GM18520 (cell line): ENCODE data around the gene JMJD8.

Experiments
- ATAC-seq: cut with Tn5 transposase; IDR thresholded peaks from one replicate; pipeline ENCODE4 v1.9.1; 2021; ENCODE audit not compliant: unreplicated experiment

Gene JMJD8

DNA sequence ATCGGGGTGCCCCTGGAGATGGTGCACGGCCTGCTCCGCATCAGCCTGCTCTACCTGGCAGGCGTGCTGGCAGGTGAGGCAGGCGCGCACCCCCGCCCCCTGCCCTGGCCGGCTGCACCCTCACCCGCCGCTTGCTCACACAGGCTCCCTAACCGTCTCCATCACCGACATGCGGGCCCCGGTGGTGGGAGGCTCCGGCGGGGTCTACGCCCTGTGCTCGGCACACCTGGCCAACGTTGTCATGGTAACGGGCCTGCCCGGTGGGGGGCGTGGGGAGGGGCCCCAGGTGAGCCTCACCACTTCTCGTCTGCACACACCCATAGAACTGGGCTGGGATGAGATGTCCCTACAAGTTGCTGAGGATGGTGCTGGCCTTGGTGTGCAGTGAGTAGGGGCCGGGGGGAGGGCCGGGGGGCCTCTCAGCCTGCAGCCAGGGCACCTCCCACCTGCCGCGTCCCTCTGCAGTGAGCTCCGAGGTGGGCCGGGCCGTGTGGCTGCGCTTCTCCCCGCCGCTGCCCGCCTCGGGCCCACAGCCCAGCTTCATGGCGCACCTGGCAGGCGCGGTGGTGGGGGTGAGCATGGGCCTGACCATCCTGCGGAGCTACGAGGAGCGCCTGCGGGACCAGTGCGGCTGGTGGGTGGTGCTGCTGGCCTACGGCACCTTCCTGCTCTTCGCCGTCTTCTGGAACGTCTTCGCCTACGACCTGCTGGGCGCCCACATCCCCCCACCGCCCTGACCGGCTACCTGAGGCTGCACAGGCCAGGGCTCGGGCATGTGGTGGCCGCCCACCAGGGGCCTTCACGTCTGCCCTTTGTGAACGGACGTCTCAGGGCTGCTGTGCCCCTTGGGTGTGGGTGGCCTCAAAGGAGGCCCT lies 6.6 kb downstream of the JMJD8 start:
- no peak for ATAC-seq

DNA sequence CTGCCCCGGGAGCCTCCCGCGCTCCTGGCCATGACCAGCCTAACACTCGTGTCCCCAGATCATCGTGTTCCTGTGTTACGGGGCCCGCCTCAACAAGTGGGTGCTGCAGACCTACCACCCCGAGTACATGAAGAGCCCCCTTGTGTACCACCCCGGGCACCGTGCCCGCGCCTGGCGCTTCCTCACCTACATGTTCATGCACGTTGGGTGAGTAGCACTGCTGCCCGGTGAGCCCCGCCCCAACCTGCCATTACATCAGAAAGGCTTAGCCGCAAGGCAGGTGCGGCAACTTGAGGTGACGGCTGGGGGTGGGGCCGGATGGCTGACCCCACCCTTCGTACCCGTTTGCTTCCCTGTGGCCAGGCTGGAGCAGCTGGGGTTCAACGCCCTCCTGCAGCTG lies 7.2 kb downstream of the JMJD8 start:
- ATAC-seq, result no peak

DNA sequence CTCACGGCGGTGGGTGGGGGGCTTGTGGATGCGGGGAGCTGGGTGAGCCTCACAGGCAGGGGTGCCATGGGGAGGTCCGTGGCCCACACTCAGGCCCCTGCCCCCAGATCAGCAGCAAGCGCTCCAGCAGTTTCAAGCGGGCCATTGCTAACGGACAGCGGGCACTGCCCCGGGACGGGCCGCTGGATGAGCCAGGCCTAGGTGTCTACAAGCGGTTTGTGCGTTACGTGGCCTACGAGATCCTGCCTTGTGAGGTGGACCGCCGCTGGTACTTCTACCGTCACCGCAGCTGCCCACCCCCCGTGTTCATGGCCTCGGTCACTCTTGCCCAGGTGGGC lies 7.6 kb downstream of the JMJD8 start:
- no peak for ATAC-seq

DNA sequence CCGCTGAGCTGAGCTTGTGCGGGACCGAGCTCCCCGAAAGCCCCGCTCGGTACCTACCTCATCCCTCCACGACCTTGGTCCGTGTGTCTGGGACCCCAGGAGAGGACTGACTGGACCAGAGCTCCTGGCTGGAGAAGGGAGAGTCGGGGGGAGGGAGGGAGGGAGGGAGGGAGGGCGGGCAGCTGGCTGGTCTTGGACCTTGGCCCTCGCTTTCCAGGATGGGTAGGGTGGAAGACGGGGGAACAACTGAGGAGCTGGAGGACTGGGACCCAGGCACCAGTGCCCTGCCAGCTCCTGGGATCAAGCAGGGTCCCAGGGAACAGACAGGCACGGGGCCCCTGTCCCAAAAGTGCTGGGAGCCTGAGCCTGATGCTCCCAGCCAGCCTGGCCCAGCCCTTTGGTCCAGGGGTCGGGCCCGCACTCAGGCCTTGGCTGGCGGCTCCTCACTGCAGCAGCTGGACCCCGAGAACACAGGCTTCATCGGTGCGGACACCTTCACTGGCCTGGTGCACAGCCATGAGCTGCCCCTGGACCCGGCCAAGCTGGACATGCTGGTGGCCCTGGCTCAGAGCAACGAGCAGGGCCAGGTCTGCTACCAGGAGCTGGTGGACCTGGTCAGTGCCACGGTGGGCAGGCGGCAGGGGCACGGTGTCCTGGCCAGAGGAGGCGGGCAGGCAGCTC lies 8.1 kb downstream of the JMJD8 start:
- ATAC-seq, result no peak

DNA sequence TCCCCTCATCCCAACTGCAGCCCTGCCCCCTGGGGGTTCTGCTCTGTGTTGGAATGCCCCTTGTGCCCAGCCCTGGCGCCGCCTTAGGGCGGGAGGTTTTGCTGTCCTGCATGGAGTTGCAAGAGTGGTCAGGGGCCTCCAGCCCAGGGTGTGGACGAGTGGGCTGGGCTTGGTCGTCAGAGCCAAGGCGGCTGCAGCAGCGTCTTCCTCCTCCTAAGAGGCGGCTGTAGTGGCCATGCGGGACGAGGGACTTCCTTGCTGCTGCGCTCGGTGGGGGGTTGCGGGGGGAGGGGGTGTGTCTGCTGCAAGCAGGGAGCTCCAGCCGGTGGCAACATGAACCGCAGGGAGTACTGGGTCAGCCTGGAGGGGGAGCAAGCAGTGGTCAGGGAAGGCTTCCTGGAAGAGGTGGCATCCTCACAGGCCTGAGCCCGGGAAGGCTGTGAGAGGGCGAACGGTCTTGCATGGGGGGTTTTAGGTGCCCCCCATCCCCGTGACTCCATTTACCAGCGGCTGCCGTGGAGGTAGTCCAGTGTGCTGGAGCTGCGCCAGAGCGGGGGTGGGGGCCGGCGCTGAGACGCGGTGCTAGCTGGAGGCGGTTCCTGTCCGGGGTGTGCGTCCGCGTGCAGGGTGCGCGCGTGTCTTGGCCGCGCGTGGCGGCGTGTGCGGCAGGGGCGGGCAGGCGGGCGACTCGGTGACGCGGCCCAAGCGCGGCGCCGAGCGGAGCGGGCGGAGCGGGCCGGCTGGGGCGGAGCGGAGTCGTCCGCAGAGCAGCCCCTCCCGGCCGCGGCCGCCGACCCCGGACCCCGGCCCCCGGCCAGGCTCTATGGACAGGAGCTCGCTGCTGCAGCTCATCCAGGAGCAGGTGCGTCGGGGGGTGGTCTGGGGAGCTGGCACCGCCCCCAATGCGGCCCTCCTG lies 8.9 kb downstream of the JMJD8 start, which contains the start of gene RHBDL1:
TSS of gene RHBDL1 (plus strand) at position 704 of the 916 bp plus-strand sequence. CDS start at position 824, 120 bp downstream.
- ATAC-seq, result no peak

DNA sequence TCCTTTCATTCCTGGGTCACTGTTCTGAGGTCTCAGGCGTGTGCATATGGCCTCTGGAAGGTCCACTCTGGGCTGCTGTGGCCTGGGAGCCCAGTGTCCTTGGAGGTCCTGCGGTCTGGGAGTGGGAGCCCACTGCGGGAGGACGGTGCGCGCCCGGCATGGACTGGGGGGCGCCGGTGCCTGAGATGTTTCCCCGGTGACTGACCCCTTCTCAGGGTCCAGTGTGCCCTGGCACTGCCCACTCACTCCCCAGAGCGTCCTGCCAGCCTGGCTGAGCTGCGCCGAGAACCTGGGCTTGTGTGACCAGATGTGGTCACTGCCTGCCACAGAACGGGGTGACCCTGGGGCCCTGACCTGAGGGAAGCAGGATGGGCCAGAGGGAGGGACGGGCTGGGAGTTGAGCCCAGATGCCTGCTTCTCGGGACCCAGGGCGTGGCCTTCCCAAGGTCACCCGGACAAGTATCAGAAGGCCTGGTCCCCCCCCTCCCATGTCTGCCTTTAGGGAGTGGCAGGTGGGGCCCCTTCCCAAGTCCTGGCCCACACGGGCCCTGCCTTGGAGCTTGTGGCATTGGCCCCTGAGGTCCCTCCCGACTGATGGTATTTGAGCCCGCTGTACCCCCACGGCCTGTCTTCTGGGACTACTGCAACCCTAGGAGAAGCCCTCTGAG lies 9.8 kb downstream of the JMJD8 start:
- ATAC-seq, result no peak

DNA sequence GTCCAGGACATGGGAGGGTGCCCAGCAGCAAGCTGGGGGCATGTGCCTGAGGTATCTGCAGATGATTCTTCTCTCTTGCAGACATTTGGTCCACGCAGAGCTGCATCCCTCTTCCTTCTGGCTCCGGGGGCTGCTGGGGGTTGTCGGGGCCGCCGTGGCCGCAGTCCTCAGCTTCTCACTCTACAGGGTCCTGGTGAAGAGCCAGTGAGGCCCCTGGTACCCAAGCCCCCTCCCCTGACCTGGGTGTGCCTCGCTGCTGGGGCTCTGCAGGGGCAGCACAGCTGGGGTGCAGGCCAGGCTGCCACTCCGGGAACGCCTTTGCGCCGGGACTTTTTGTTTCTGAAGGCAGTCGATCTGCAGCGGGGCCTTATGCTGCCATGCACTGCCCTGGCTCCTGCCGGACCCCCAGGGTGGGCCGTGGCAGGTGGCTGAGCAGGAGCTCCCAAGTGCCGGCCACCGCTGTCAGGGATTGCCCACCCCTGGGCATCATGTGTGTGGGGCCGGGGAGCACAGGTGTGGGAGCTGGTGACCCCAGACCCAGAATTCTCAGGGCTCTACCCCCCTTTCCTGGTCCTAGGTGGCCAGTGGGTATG lies 10.6 kb downstream of the JMJD8 start:
- ATAC-seq, result no peak

DNA sequence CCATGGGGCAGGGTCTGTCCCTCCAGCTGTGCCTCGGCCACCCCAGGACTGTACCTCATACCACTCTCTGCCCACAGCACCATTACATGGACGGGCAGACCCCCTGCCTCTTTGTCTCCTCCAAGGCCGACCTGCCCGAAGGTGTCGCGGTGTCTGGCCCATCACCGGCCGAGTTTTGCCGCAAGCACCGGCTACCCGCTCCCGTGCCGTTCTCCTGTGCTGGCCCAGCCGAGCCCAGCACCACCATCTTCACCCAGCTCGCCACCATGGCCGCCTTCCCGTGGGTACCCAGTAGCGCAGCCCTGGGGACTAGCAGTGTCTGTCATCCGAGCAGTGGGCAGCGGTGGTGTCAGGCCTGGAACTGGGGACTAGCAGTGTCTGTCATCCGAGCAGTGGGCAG lies 11.3 kb downstream of the JMJD8 start:
- no peak for ATAC-seq

DNA sequence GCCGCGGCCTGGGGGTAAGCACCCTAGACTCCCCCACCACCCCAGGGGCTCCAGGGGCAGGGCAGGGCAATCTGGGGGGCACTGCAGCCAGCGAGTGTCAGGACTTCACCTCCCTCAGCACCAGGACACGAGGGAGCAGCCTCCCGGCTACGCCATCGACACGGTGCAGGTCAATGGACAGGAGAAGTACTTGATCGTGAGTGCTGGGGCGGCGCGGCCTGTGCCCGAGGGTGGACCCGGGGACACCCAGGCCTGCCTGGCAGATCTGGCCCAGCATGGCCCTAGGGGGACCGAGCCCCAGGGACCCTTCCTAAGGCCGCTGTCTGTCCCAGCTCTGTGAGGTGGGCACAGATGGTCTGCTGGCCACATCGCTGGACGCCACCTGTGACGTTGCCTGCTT lies 11.8 kb downstream of the JMJD8 start:
- no peak for ATAC-seq

DNA sequence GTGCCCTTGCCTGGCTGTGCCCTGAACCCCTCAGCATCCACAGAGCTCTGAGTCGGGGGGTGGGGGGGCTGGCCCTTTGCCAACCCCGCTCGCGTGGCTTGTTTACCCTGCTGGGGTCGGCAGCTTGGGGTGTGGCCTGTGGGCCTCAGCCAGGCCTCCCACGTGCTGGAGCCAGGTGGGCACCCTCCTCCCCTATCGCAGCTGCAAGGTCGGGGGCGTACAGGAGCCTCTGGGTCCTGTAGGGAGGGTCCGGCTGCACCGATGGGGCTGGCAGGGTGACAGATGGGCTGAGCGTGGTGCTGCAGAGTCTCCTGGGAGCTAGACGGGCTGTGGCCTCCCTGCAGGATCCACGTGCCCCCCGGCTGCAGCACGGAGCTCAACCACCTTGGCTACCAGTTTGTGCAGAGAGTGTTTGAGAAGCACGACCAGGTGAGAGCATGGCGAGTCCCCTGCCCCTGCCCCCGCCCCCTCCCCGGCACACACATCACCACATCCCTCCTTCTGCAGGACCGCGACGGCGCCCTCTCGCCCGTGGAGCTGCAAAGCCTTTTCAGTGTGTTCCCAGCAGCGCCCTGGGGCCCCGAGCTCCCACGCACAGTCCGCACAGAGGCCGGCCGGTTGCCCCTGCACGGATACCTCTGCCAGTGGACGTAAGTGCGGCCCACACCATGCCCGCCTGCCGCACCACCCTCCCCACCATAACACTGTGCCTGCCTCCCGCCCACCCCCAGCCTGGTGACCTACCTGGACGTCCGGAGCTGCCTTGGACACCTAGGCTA lies 12.6 kb downstream of the JMJD8 start:
- no peak for ATAC-seq

DNA sequence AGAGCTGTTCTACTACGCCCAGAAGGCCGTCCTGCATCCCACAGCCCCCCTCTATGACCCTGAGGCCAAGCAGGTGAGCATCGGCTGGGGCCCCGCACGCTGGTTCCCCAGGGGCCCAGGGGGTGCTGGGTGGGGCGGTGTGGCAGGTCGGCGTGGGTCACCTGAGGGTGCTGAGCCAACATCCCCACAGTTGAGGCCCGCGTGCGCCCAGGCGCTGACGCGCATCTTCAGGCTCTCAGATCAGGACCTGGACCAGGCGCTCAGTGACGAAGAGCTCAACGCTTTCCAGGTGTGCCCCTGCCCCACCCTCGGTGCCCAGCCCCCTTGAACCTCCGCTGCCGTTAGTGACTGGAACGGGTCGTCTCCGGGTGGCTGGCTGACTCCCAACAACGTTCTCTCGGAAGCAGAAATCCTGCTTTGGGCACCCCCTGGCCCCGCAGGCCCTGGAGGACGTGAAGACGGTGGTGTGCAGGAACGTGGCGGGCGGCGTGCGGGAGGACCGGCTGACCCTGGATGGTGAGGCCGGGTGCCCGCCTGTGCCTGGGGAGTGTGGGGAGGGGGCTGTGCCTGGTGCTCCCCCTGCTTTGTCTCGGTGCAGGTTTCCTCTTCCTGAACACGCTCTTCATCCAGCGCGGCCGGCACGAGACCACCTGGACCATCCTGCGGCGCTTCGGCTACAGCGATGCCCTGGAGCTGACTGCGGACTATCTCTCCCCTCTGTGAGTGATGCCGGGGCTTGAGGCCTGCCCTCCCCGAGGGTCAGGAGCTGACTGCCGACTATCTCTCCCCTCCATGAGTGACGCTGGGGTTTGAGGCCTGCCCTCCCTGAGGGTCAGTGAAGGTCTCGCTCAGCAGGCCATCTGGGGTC lies 13.4 kb downstream of the JMJD8 start:
- no peak for ATAC-seq

DNA sequence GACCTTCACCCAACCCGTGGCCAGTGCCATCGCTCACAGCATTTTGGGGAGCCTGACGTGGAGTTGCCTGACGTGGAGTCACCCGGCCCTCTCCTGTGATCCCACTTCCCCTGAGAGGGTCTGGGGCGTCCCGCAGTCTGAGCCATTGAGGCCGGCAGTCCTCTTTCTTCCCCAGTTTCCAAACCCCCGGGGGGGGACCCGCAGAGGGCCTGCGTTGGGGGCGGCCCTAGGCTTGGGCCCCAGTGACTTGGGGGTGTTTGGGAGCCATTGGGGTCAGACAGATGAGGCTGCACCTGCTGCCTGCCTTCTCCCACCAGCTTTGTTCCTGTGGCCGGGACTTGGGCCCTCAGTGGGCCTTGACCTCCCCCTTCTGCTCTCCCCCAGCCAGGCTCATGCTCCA lies 14.5 kb downstream of the JMJD8 start:
- ATAC-seq, result no peak

DNA sequence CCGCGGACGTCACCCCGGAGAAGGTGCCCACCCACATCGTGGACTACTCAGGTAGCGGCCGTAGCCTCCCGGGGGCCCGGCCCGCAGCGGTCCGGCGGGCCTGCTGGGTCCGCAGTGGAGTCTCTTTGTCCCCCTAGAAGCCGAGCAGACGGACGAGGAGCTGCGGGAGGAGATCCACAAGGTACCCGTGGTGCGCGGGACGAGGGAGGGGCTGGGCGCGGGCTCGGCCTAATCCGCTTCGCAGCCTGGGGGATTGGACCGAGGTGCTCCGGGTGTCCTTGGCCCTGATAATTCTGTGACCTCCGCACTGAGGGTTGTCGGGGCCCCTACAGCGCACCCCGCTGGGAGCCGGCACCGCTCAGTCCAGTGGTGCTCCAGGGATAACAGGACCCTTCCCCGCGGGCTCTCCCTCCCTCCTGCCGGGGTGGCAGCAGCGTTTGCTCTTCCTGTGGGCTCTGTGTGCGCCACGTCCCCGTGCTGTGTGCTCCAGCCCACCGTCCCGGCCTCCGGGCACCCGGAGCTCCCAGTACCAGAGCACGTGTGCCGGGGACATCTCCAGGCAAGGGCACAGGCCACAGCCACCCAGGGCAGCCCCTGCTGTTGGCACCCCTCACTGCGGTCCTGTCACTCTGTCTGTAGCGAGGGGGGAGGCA lies 15.5 kb downstream of the JMJD8 start:
- ATAC-seq, result no peak

DNA sequence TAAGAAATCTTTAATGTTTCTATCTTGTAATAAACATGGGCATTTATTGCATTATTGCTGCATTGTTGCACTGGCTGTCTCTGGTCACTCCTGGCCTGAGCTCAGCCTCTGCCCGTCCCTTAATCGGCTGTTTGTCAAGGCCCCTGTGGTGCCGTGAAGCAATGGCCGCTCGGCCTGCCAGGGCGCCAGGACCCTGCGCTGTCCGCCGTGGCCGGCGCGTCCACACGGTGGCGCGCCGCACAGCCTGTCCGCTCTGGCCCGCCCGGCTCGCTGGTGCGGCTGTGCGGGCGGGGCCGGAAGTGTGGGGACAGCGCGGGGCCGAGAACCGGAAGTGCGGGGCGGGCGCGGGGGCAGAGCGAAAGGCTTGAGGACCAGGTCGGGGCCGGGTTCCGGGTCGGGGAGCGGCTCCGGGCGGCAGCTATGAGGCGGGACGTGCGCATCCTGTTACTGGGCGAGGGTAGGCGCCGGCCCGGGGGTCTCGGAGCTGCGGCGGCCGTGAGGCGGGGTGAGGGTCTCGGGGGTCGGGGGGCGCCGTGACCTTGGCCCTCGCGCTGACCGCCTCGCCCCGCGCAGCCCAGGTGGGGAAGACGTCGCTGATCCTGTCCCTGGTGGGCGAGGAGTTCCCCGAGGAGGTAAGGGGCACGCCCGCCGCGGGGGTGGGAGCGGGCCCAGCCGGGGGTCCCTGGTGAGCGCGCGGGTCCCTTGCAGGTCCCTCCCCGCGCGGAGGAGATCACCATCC lies 16.2 kb downstream of the JMJD8 start, which contains the start of gene RHOT2:
TSS of gene RHOT2 (plus strand) at position 353 of the 739 bp plus-strand sequence. CDS start at position 421, 68 bp downstream.
- peak; percentile 70 for ATAC-seq

DNA sequence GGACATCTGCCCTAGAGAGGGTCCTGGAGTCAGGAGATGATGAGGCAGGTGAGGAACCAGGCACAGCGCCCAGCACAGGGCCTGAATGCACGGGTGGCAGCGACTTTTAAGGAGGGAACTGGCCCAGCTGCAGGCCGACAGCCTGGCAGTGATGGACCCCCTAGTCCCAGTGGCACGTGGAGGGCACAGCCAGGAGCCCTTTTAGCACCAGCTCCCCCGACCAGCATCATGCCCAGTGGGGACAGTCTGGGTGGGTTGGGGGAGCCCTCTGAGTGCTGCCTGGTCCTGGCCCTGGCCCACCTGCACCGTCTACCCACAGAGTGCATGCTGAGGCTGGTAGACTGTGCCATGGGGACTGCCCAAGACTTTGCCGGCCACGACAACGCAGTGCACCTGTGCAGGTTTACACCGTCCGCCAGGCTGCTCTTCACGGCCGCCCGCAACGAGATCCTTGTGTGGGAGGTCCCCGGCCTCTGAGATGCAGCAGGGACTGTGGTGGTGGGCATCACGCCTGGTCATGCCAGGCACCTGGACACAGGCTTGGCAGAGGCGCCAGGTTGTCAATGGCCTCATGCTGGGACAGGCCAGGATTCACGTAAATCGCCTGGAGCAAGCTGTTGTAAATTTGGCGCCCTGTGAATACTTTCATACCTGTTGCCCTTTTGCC lies 16.9 kb downstream of the JMJD8 start:
- no peak for ATAC-seq

DNA sequence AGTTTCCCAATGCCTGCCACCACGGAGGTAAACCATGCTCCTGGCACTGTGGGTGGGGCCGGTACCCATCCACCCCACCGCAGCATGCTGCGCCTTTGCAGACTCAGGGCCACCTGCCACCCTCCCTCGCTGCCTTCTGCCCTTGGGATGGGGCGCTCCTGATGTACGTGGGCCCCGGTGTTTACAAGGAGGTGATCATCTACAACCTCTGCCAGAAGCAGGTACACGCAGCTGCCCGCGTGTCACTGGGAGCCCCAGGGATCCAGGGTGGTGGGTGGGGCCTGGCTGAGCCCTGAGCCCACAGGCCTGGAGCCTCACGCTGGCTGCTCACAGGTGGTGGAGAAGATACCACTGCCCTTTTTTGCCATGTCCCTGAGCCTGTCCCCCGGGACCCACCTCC lies 17.6 kb downstream of the JMJD8 start:
- ATAC-seq, result no peak

DNA sequence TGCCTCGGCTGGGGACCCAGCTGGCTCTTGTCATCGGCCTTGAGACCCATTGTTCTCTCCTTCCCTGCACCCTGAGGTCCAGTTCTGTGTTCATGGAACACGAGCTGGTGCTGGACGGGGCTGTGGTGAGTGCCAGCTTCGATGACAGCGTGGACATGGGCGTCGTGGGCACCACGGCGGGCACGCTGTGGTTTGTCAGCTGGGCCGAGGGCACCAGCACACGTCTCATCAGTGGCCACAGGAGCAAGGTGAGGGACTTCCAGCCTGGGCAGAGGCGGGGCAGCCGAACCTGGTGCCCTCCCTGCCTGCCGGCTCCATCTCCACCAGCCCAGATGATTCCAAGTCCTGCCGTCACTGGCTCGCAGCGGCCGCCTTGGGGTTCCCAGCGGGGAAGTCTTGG lies 21.5 kb downstream of the JMJD8 start:
- no peak for ATAC-seq
